Frontal cortex (tissue), 4 donors: Measurements from ENCODE around the gene OR13F1. TPM values are rescaled to one million over a fixed set of nuclear protein-coding genes. Genes with fewer than 3 reads are reported as not detected.
"Not testable (repeated sequence)": the region's sequence is repeated elsewhere in the genome, so short reads cannot be mapped to it uniquely, and the experiment has no call there.

Experiments used
- DNase-seq, 2 donors: peaks; one replicate each; pipeline ENCODE4 v3.0.0; 2012; ENCODE audit warnings: low spot score in 2 of 2
- FAIRE-seq: peaks from 2 replicates; lab custom pipeline; 2012; peaks lifted over from hg19 to GRCh38; lab: Jason Lieb, UNC
- total RNA-seq: library from RNA; depleted of rRNA; stranded (reverse); fragments of >200 nt; gene quantifications from one replicate; pipeline ENCODE4 v1.2.3, GENCODE V29; 2014
- donor health status: control.
- donor health status: control.
- donor health status: control.

The OR13F1 gene, protein sequence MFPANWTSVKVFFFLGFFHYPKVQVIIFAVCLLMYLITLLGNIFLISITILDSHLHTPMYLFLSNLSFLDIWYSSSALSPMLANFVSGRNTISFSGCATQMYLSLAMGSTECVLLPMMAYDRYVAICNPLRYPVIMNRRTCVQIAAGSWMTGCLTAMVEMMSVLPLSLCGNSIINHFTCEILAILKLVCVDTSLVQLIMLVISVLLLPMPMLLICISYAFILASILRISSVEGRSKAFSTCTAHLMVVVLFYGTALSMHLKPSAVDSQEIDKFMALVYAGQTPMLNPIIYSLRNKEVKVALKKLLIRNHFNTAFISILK
- total RNA-seq = not detected

DNA sequence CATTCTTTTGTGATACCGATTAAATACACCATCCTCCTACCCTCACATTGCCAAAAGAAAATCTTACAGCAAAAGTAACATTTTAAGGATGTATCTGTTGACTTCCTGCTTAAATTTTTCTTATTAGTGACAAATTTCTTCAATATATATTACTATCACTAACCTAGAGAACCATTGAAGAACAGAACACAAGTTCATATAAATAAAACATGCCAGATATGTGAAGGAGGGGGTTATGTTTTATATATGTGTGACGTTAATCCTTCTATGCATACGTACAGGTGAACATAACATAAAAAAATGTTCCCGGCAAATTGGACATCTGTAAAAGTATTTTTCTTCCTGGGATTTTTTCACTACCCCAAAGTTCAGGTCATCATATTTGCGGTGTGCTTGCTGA, at the start of gene OR13F1:
Gene OR13F1 (plus strand): TSS at position 301 of the 400 bp plus-strand sequence. CDS start 0 bp downstream, at position 301.
- no peak for FAIRE-seq
- DNase-seq = no peak

DNA sequence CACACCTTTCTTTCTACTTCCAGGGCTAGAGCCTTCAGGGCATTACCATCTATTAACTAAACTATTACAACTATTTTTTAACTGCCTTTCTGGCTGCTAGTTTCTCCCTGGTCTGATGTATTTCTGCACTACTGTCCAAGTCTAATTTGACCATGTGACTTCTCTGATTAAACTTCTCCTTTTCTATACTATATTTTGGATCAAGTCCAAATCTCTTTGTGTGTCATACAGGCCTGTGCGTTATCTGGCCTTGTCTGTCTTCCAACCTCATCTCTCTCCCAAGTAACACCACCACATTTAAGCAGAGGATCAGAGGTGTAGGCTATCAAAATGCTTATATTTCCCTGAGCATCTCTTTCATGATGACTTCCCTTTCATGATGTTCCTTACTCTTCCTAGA, 47.2 kb upstream of the OR13F1 start:
- FAIRE-seq = no peak
- no peak for DNase-seq

DNA sequence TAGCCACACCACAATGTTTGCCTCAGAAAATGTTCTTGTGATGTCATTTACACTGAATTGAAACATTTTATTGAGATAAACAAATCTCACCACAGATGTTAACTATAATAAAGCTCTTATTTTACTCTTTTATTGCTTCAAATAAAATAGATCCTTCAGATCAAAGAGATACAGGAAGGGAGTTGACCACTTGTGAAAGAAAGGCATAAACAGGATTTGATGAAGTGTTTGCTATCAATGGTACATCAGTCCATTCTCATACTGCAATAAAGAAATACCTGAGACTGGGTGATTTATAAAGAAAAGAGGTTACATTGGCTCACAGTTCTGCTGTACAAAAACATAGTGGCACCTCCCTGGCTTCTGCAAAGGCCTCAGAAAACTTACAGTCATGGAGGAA, 40.2 kb upstream of the OR13F1 start:
- FAIRE-seq (no peak), DNase-seq (no peak)

DNA sequence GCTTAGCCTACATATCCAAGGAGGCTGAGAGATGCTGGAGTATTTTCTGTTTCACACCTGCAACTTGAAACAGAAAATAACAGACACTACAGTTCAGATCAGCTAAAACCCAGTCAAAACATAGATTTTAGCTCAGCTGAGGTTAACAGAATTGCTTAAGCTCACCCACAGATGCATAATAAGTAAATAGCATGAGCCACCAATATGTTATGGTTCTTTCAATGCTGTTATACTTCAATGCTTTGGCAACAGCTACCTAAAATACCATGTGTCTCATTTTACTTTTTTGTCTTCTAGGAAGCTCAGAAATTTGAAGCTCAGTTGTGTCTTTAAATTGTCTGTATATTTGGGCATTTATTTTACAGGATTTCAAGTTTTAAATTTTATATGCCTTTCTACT, 35.8 kb upstream of the OR13F1 start:
- FAIRE-seq (no peak), DNase-seq (no peak)

DNA sequence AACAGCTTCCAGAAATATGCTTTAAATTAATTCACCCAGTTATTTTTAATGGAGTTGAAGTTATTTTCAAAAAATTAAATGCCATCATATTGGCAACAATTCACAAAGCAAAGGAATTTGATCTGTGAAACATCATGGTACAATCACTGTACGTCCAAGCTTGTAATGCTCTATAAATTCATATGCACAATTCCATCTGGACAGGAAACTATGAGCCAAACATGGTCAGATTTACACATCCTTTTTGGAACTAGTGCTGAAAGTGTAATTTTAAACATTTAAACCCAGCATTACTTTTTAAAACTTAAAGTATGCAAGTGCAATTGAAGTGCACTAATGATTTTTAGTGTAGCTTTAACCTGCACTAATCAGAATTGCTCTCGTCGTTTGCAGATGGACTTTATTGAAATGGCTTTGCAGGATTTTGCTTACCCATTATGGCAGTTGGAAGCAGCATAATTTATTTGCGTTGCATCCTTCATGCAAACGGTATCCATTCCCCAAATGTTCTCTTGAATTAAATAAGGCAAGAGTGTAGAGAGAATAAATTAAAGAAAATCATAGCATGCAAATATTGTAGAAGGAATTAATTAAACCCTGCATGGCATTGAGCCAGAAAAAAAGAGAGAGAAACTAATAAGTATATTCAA, 21.0 kb upstream of the OR13F1 start:
- DNase-seq (no peak), FAIRE-seq (no peak)

DNA sequence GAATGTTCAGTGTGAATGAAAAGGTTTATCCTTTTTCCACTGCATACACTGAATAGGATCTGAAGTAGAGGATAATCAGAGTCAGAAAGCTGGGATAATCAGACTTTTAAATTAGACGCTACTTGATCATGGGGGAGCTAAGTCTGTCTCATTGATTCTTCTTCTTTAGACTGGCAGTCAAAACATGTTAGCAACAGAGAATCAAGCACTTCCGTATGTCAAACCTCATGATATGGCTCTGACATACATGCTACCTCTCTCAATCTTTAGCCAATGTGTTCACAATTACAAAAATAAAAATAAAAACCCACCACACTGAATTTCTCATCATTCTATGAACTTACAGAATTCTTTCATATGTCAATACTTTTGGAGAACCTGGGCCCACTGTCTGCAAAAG, 19.0 kb upstream of the OR13F1 start:
- no peak for FAIRE-seq
- no peak for DNase-seq

DNA sequence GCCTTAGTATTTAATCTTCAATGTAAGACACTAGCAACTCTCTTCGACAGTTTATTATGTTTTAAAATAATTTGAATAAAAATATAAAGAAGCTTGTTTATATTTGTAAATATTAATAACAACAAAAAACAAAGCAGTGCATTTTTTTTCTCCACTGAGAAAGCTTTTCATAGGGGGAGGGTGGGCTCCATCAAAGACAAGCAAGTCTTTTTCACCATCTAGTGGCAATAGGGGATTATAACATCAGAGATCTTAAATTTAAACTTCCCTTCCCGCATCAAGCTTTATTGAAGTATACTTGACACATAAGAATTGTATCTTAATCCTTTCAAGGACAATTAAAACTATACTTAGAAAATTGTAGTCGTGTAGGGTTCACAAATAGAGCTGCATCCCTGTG, 9.3 kb upstream of the OR13F1 start:
- DNase-seq (peak in 1 of 2 donors; percentile 25), FAIRE-seq (no peak)

DNA sequence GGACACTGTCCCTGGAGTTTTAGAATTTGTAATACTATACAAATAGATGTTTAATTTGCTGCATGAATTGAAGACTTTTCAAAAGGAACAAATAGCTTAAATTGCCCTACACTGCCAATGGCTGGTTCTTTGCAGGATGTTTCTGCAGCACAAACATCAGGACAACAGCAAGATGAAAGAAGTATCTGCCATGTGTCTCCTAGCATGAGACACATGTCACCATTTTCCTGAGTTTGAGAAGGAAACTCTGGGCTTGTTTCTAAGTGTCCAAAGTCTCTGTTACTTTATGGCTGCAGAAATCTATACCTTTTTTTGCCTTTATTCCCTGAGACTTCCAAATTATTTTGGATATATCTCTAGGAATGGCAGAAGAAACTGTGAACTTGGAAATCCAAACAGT, 623 bp upstream of the OR13F1 start:
- DNase-seq = no peak
- no peak for FAIRE-seq

DNA sequence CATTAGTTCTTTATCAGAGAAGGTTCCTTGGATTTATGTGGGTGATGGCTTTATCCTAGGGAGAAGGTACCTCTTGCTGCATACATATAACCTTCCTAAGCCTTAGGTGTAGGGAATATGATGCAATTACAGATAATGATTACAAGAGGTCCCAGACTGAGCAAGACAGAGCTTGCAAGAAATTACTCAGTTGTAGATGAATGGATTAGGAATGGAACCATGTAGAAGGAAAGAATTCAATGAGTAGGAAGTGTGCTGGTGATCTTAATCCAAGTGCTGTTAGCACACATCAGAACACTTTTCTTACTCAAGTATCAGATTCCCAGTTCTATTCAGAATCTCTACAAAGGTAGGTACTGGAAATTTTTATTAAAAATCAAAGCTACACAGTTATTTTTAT, 2.5 kb downstream of the OR13F1 start:
- DNase-seq = no peak
- FAIRE-seq = no peak

DNA sequence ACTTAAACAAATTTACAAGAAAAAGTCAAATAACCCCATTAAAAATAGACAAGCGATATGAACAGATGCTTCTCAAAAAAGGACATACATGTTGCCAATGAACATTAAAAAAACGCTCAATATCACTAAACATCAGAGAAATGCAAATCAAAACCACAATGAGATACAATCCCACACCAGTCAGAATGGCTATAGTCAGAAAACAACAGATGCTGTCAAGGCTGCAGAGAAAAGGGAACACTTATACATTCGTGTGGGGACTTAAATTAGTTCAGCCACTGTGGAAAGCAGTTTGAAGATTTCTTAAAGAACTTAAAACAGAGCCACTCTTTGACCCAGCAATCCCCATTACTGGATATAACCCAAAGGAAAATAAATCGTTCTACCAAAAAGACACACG, 10.8 kb downstream of the OR13F1 start:
- FAIRE-seq = no peak

DNA sequence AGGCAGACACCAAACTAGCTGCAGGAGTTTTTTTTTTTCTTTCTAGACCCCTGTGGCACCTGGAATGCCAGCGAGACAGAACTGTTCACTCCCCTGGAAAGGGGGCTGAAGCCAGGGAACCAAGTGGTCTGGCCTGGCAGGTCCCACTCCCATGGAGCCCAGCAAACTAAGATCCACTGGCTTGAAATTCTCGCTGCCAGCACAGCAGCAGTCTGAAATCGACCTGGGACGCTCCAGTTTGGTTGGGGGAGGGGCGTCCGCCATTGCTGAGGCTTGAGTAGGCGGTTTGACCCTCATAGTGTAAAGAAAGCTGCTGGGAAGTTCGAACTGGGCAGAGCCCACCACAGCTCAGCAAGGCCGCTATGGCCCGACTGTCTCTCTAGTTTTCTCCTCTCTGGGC, 16.2 kb downstream of the OR13F1 start:
- DNase-seq, FAIRE-seq: not testable (repeated sequence)

More for the DNA sequence above, 10.8 kb downstream of the OR13F1 start:
- no peak for DNase-seq

DNA sequence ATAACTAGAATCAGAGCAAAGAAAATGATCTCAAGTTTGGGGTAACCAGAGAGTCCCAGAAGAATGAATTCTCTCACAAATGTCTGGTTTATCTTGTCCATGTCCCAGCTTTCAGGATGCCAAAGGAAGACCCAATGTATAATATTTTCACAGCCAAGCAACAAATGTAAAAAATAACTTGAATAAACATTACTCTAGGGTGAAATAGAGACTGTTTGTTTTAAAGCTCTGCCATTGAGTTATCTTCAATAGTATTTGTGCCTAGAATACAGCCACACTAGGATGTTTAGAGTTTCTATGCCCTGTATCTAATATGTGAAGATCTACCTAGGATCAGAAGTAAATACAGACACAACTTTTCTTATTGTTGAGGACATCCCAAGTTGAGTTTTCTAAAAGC, 23.0 kb downstream of the OR13F1 start, which contains the start of gene OR13C4:
Gene OR13C4 (minus strand): TSS at position 101 of the 400 bp plus-strand sequence. CDS start 0 bp downstream, at position 101.
- FAIRE-seq = no peak

DNA sequence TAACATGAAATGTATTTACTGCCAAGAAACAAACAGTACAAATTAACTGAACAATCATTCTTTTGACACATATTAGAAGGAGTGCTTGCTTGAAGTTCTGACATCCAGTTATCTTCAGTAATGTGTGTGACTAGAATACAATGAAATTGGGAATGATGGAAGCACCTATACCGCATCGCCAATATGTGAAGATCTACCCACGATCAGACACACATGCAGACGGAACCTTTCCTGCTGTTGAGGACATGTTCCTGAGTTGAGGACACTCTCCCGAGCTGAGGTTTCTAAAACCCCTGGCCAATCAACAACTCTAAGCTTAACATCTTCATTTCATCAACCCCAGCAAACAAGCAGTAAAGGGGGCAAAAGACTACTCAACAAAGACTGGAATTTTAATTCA, 32.7 kb downstream of the OR13F1 start, which contains the start of gene OR13C3:
Gene OR13C3 (minus strand): TSS at position 101 of the 400 bp plus-strand sequence. CDS start 133 bp downstream, outside the sequence.
- no peak for DNase-seq
- no peak for FAIRE-seq

More for the DNA sequence above, 23.0 kb downstream of the OR13F1 start, which contains the start of gene OR13C4:
- no peak for DNase-seq

DNA sequence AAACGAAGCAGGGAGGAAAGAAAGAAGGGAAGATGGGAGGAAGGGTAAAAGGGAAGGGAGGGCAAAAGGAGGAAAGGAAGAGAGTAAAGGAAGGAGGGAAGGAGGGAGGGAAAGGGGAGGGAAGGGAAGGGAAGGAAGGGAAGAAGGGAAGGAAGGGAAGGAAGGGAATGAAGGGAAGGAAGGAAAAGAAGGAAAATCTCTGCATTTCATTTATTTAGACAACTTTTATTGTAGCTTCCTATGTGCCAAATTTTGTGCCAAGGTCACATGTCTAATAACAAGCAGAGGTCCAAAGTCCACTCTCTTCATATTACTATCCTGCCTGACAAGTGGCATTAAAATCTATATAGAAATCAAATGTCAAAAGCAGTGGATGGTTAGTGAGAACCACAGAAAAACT, 35.2 kb downstream of the OR13F1 start:
- no peak for DNase-seq
- FAIRE-seq = no peak

DNA sequence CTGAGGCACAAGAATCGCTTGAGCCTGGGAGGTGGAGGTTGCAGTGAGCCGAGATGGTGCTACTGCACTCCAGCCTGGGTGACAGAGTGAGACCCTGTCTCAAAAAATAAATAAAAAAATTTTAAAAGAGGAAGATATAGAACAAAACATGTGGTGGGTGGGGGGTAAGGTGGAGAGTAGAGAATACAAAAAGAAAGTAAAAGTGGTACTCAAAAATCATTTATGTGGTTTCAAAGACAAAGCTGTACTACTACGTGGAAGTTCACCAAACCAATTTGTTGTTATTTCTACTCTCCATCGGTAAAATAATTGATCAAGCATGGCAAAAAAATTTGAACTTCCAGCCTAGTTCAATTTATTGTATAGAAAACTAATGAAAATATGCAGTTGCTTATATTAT, 40.6 kb downstream of the OR13F1 start:
- no peak for FAIRE-seq
- no peak for DNase-seq

DNA sequence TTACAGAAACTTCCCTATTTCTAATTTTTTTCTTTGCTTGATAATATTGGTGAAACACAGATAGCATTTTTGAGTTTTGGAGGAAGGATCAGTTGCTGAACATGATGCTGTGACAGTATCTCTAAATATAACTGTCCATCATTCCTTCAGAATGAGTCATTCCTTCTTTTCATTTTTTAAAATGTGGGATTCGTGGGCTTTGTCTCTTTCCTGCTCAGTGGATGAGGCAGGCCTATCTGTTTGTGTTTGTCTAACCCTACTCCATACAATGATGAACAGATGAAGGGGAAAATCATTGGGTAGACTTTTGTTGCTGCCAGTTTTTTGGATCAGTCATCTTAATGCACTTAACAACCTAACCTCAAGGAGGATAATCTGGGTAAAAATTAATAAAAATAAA, 49.2 kb downstream of the OR13F1 start:
- no peak for DNase-seq

More for the DNA sequence above, 49.2 kb downstream of the OR13F1 start:
- FAIRE-seq = no peak

Other genes starting within 250 kb of the OR13F1 start
- not detected for gene OR13C4, start 22.9 kb downstream of the OR13F1 start, total RNA-seq
- not detected for gene OR13C3, start 32.6 kb downstream of the OR13F1 start, total RNA-seq
- not detected for gene OR13C8, start 64.9 kb downstream of the OR13F1 start, total RNA-seq
- gene OR13C5, start 95.2 kb downstream of the OR13F1 start, total RNA-seq = 0.41 TPM
- 0.41 TPM for gene OR13C2, start 101.4 kb downstream of the OR13F1 start, total RNA-seq
- gene OR13C9, start 113.9 kb downstream of the OR13F1 start, total RNA-seq = not detected
- gene OR13D1, start 190.3 kb downstream of the OR13F1 start, total RNA-seq = not detected
- 107 TPM for gene NIPSNAP3A, start 243.4 kb downstream of the OR13F1 start, total RNA-seq